Osteoblast (primary cell): Measurements from ENCODE around the gene GAREM1. TPM values are rescaled to one million over a fixed set of nuclear protein-coding genes. Genes with fewer than 3 reads are reported as not detected.

Source experiments
- DNase-seq: peaks from one replicate; pipeline ENCODE4 v3.0.0; 2011; ENCODE audit warnings: low spot score, mixed read lengths; ENCODE audit not compliant: insufficient read length; ENCODE audit errors: missing footprints
- H2AFZ ChIP-seq: 2 replicates; pipeline ENCODE4 v1.6.0; 2011; ENCODE audit warnings: mild to moderate bottlenecking, low read length
- H3K27ac ChIP-seq: 2 replicates; pipeline ENCODE4 v1.5.1; 2011; ENCODE audit warnings: mild to moderate bottlenecking, low read depth, low read length, moderate library complexity
- H3K27me3 ChIP-seq: 2 replicates; pipeline ENCODE4 v1.6.0; 2012; ENCODE audit warnings: mild to moderate bottlenecking, control low read depth, inconsistent platforms, low read length, moderate library complexity; ENCODE audit not compliant: insufficient read depth
- H3K36me3 ChIP-seq: 2 replicates; pipeline ENCODE4 v1.5.1; 2011; ENCODE audit warnings: mild to moderate bottlenecking, low read length, control low read depth, moderate library complexity; ENCODE audit not compliant: insufficient read depth
- H3K4me1 ChIP-seq: 2 replicates; pipeline ENCODE4 v1.5.1; 2011; ENCODE audit warnings: mild to moderate bottlenecking, low read length, control low read depth, moderate library complexity; ENCODE audit not compliant: insufficient read depth
- H3K4me2 ChIP-seq: 2 replicates; pipeline ENCODE4 v1.6.0; 2011; ENCODE audit warnings: mild to moderate bottlenecking, low read length; ENCODE audit not compliant: insufficient read depth
- H3K4me3 ChIP-seq: fragments of 200-600 bp; sonication (generic); 3 replicates; pipeline ENCODE4 v1.5.1; 2012; ENCODE audit warnings: mild to moderate bottlenecking, low read length, inconsistent platforms; ENCODE audit not compliant: insufficient read depth
- H3K79me2 ChIP-seq: 2 replicates; pipeline ENCODE4 v1.6.0; 2012; ENCODE audit warnings: mild to moderate bottlenecking, low read length, control low read depth, inconsistent platforms; ENCODE audit not compliant: insufficient read depth
- H3K9me3 ChIP-seq: 2 replicates; pipeline ENCODE4 v1.5.1; 2011; ENCODE audit warnings: low read depth, low read length, control low read depth
- H4K20me1 ChIP-seq: 2 replicates; pipeline ENCODE4 v1.6.0; 2012; ENCODE audit warnings: mild to moderate bottlenecking, low read length, control low read depth; ENCODE audit not compliant: insufficient read depth
- total RNA-seq: library from RNA; depleted of rRNA; stranded (reverse); fragments of >200 nt; gene quantifications from 2 replicates; pipeline ENCODE4 v1.2.3, GENCODE V29; 2012
- TF ChIP-seq, protein P1 (sequence below): IDR thresholded peaks from 2 replicates; pipeline ENCODE4 v1.5.1; 2011; ENCODE audit warnings: mild to moderate bottlenecking, low read depth, low read length, moderate library complexity; ENCODE audit errors: extremely low read depth

GAREM1 gene
- total RNA-seq, 1 donor, result 3.6 TPM

DNA sequence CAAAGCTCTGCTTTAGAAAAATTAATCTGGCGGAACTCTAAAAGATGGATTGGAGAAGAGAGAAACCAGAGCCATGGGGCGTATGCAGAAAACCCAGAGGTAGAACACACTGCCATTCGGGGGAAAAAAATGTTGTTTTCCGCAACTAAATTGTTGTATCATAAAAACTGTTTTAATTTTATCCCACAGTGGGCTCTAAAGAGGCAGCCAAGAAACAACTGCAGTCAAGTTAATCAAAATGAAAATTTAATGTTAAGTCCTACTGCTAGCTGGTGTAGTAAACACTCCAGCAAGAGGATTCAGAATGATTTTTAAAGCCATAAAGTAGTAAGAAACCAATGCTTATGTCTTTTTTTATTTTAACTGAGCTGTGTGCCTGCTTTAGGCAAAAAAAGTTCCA, 69.1 kb downstream of the GAREM1 start:
- no peak overlapping the region for H2AFZ ChIP-seq
- DNase-seq, result no peak
- no peaks in the 10 kb centered on the region for H3K27me3 ChIP-seq
- no peaks in the 10 kb centered on the region for H4K20me1 ChIP-seq
- H3K4me1 ChIP-seq, result no peaks in the 10 kb centered on the region
- H3K27ac ChIP-seq, result no peak overlapping the region
- H3K4me2 ChIP-seq, result no peak overlapping the region
- H3K36me3 ChIP-seq, result no peaks in the 10 kb centered on the region
- H3K9me3 ChIP-seq, result no peaks in the 10 kb centered on the region
- TF ChIP-seq, protein P1, sequence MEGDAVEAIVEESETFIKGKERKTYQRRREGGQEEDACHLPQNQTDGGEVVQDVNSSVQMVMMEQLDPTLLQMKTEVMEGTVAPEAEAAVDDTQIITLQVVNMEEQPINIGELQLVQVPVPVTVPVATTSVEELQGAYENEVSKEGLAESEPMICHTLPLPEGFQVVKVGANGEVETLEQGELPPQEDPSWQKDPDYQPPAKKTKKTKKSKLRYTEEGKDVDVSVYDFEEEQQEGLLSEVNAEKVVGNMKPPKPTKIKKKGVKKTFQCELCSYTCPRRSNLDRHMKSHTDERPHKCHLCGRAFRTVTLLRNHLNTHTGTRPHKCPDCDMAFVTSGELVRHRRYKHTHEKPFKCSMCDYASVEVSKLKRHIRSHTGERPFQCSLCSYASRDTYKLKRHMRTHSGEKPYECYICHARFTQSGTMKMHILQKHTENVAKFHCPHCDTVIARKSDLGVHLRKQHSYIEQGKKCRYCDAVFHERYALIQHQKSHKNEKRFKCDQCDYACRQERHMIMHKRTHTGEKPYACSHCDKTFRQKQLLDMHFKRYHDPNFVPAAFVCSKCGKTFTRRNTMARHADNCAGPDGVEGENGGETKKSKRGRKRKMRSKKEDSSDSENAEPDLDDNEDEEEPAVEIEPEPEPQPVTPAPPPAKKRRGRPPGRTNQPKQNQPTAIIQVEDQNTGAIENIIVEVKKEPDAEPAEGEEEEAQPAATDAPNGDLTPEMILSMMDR, result no peak
- H3K79me2 ChIP-seq, result no peaks in the 10 kb centered on the region
- H3K4me3 ChIP-seq, result no peak overlapping the region

DNA sequence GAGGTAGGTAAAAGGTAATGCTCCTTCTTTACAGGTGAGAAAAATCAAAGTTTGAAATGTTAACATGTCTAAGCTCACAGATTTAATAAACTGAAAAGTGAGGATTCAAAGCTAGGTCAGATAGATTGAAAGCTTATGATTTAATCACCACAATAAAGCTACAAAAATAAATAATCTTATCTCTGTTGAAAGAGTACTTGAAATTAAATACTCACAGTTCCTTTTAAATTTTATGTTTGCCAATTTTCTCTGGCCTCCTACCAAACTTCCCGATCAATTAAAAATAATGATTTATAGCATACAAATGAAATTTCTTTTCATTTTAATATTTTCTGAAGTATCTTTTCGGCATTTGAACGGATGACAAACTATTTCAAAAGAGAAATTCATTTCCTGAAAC, 77.3 kb downstream of the GAREM1 start:
- no peaks in the 10 kb centered on the region for H4K20me1 ChIP-seq
- no peaks in the 10 kb centered on the region for H3K9me3 ChIP-seq
- TF ChIP-seq, protein P1, result no peak

DNA sequence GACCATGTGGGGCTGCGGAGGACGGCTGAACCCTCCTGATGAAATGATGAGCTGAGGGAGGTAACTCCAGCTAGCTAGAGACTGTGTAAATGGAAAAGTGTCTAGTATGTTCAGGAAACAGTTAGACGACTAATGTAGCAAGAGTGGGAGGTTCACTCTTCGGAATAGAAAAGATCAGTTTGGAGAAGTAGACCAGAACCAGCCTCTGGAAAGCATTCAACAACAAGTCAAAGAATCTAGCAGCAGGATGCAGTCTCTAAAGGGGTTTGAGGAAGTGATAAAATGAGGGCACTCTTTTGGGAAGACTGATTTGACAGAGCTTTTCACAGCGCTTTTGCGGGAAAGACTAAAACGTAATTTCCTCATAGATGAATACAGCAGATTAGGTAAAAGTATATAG, 79.6 kb downstream of the GAREM1 start:
- no peaks in the 10 kb centered on the region for H4K20me1 ChIP-seq
- H3K9me3 ChIP-seq, result no peaks in the 10 kb centered on the region
- no peak overlapping the region for H3K4me3 ChIP-seq
- TF ChIP-seq, protein P1, result no peak
- H3K36me3 ChIP-seq, result no peaks in the 10 kb centered on the region
- H3K27me3 ChIP-seq, result no peaks in the 10 kb centered on the region
- no peak overlapping the region for H3K4me2 ChIP-seq
- H3K27ac ChIP-seq, result no peak overlapping the region
- no peaks in the 10 kb centered on the region for H3K79me2 ChIP-seq
- no peak overlapping the region for H2AFZ ChIP-seq
- H3K4me1 ChIP-seq, result no peaks in the 10 kb centered on the region
- no peak for DNase-seq

More for the DNA sequence above, 77.3 kb downstream of the GAREM1 start:
- Histone ChIP-seq H3K4me2 (no peak overlapping the region), H3K36me3 (no peaks in the 10 kb centered on the region), H2AFZ (no peak overlapping the region), H3K79me2 (no peaks in the 10 kb centered on the region), H3K27me3 (no peaks in the 10 kb centered on the region), H3K4me3 (no peak overlapping the region), H3K27ac (no peak overlapping the region), H3K4me1 (no peaks in the 10 kb centered on the region)
- no peak for DNase-seq

DNA sequence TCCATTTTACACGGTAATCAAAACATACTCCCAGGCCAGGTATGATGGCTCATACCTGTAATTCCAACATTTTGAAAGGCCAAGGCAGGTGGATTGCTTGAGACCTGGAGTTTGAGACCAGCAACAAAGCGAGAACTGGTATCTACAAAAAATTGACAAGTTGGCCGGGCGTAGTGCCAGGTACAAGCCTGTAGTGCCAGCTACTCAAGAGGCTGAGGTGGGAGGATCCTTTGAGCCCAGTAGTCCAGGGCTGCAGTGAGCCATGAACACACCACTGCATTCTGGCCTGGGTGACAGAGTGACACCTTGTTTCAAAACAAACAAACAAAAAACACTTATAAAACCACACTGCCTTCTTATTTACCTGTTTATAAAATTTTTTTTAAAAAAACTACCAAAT, 80.8 kb downstream of the GAREM1 start:
- Histone ChIP-seq H3K36me3 (no peaks in the 10 kb centered on the region), H2AFZ (no peak overlapping the region), H3K27me3 (no peaks in the 10 kb centered on the region), H3K4me1 (no peaks in the 10 kb centered on the region), H3K27ac (no peak overlapping the region), H3K79me2 (no peaks in the 10 kb centered on the region), H4K20me1 (no peaks in the 10 kb centered on the region), H3K9me3 (no peaks in the 10 kb centered on the region), H3K4me2 (no peak overlapping the region), H3K4me3 (no peak overlapping the region)
- TF ChIP-seq, protein P1, result no peak
- no peak for DNase-seq
